H4 (cell line): ENCODE results near the gene FUZ. TPM values are rescaled to one million over a fixed set of nuclear protein-coding genes. Genes with fewer than 3 reads are reported as not detected.
A peak's percentile ranks its signal among the peaks of the same experiment; 100 is the strongest.

ENCODE experiments used
- DNase-seq: peaks from one replicate; pipeline ENCODE4 v3.0.0-alpha.2; 2015; ENCODE audit warnings: low spot score
- total RNA-seq: library from RNA; depleted of rRNA; stranded (reverse); fragments of >200 nt; shearing (Covaris generic); gene quantifications from 2 replicates; pipeline ENCODE4 v1.2.3, GENCODE V29; 2014; rRNA removed

The FUZ gene
- 26.2 and 31.7 TPM in 2 replicates for total RNA-seq

GRCh38 chr19:49812997-49813861 lies at the start of gene FUZ:
TSS of gene FUZ (minus strand) at chr19:49813292. CDS start at chr19:49813106, 186 bp downstream.
- peak; percentile 100 for DNase-seq

DNA sequence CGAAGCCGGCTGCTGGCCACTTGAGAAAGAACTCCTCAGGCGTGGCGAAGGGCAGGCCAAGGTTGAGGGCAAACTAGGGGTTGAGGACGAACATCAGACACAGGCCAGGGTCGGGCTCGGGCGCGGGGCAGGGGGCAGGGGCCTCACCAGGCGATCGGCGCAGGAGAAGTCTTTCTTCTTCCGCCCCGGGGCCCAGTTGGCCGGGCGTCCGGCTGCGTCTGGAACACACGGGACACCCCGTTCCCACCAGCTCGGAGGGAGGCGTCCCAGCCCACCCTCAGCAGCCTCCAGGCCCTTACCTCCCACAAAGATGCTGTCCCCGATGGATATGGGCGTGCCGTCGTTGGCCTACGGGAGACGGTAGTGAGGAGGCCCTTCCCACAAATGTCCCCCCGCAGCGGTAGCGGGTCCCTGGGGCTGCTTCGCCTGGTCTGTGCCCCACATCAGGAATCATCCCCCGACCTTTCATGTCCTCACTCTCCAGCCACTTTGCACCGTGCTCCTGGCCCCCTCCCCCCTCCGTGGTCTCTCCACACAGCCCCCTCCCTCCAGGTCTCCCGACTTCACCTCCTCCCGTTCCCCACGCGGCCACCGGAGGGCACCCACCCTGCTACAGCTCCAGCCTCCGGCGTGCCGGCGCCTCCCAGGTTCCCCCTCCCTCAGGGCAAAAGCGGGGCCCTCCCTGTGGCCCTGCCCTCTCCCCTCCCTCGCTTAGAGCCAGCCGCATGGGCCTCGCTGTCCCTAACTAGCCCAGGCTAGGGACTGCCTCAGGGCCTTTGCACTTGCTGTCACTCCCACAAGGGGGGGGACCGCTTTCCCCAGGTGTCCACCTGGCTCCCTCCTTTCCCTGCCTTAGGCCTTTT lies 49.5 kb upstream of the FUZ start:
- DNase-seq, result no peak

- no peak for DNase-seq
Observed at GRCh38 chr19:49861541-49862378, 48.7 kb upstream of the FUZ start.

GRCh38 chr19:49861107-49861506 lies 48.0 kb upstream of the FUZ start:
- no peak for DNase-seq

DNA sequence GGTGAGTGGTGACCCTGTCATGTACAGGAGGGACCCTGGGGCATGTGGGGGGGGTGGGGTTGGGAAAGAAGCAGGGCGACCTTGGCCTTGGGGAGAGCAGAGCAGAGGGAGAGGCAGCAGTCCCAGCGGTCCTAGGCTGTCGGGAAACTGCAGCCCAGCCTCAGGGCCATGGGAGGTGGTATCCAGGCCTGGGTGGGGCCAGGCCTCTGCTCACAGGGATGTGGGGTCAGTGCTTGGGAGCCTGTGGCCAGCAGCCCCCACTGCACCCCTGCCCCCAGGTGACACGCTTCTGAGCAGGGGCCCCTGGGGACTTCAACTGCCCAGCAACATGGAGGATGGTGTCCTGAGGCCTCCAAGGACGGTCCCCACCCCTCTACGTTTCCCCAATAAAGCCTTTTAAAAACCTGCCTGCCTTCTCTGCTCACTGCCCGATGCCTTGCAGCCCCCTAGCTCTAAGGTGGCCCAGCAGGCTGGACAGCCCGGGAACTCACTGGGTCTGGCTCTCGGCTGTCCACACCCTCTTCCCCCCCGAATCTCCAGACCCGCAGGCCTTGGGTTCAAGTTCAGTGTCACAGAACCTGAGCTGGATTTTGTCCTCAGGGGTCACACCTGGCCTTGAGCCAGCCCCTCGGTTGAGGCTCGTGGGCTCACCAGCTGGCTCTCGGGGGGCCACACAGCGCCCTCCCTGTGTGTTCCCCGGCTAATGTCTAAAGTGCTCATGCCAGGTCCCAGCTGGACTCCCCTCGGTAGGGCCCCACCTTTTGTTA lies 47.4 kb upstream of the FUZ start:
- no peak for DNase-seq

- DNase-seq, result no peak
Observed at GRCh38 chr19:49859682-49860335, 46.7 kb upstream of the FUZ start.

GRCh38 chr19:49858088-49858985 lies 45.2 kb upstream of the FUZ start:
- no peak for DNase-seq

- DNase-seq, result no peak
Observed at GRCh38 chr19:49857838-49858087, 44.7 kb upstream of the FUZ start.

DNA sequence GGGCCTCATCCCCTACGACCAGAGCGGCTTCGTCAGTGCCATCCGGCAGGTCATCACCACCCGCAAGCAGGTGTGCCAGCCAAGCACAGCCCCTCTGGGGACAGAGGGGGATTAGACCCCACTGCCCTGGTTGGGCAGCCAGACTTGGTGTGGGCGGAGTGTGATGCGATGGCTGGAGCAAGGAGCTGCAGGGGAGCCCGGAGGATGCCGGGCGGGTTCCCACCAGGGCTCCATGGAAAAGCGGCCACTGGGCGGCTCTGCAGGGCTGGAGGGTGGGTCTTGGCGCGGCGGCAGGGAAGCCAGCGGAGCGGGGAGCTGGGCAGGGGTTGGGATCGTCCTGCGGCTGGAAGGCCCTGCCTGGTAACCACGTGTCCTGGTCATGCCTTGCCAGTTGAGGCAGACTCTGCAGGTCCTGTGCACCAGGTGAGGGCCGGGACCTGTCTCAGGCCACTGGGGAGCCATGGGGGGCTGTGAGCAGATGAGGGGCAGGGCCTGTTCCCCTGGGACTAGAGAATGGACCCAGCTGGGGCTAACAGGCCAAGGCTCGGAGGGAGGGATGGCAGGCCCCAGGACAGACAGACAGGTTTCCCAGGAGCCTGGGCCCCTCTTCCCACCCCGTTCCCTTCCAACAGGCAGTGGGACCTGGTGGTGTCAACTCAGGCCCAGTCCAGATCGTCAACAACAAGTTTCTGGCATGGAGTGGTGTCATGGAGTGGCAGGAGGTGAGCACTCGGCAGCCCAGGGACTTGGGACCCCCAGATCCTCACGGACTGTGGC lies 44.2 kb upstream of the FUZ start:
- DNase-seq, result no peak

DNA sequence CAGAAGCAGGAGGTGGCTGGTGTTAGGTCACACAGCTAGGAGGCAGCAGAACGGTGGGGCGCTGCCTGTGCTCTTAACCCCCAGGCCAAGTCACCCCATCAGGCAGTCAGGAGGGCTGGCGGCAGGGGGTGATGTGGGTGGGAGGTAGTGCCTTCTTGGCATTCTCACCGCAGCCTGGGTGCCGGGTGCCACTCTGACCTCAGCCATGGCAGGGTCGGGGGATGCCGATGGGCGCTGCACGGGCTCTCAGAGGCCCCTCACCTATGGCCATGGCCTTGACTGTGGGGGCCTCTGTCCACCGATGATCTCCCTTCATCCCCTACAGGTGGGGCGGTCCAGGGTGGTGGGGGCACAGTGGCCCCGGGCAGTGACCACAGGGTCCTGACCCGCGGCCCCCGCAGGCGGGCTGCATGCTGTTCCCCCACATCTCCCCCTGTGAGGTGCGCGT lies 43.5 kb upstream of the FUZ start:
- no peak for DNase-seq

GRCh38 chr19:49855676-49856573 lies 42.8 kb upstream of the FUZ start:
- no peak for DNase-seq

GRCh38 chr19:49855277-49855675 lies 42.2 kb upstream of the FUZ start:
- no peak for DNase-seq

GRCh38 chr19:49854378-49855263 lies 41.5 kb upstream of the FUZ start:
- DNase-seq, result no peak

DNA sequence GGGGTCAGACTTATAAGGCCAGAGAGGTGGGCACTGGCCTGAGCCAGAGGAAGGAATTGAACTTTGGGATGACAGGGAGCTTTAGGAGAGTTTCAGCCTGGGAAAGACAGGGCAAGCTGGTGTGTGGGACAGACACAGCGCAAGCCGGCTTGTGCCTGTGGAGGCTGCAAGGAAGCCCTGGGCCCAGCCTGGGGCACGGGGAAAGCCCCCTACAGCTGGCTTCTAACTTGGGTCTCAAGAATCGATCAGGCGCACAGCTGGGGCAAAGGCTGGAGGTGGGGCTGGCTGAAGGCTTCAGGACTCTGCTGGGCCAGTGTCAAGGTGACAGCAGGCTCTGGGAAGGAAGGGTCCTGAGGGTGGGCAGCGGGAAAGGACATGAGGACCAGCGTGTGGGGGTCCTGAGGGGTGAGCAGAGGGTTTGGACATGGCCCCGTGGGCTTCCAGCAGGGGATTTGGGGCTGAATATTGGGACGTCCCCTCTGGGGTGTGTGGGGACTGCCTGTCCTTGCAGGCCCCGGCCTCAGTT lies 40.8 kb upstream of the FUZ start:
- no peak for DNase-seq

DNA sequence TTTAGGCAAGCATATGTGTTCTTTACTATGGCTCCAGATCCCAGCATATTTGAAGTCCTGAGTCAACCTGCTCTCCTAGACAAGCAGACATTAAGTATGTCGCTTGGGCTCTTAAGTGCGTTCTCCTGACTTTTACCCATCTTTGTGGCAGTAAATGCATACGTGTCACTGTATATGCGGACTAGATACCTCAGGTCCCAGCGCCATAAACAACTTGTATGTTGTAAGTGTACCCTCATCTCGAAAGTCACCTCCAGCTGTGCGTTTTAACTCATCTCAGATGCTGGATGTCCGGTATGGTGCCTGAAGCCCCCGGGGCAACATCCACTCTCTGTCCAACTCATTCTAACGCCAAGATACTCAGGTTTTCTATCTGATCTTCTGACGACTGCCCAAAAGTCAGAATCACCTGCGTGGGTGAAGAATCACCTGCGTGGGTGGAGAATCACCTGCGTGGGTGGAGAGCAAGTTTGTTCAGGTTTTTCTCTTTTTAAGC lies 39.6 kb upstream of the FUZ start:
- DNase-seq, result no peak
